Caco-2 (cell line): ENCODE data around the gene ZNF469. TPM values are rescaled to one million over a fixed set of nuclear protein-coding genes. Genes with fewer than 3 reads are reported as not detected.

Source experiments
- BruUV-seq: library from RNA; stranded (reverse); fragments of 400-500 nt; replicated peaks from 2 replicates; lab custom pipeline; 2021; lab: Mats Ljungman, UMichigan
- CTCF ChIA-PET: fragments of 300-600 bp; sonication (Branson Sonifier 250); formaldehyde crosslinking; loops from one replicate; lab custom pipeline; 2022; ENCODE audit warnings: antibody characterized with exemption; lab: Charles Lee
- POLR2A ChIA-PET: fragments of 300-600 bp; sonication (Branson Sonifier 250); formaldehyde crosslinking; loops from one replicate; lab custom pipeline; 2022; ENCODE audit warnings: antibody characterized with exemption; lab: Charles Lee
- DNase-seq, 2 experiments: peaks; one replicate each; pipeline versions ENCODE4 v3.0.0 to v3.0.0-alpha.2; 2020 to 2022
- H3K27me3 ChIP-seq: replicated peaks from 2 replicates; pipeline ENCODE4 v1.6.0; 2011; ENCODE audit warnings: low read length; ENCODE audit not compliant: control insufficient read depth, insufficient read depth
- H3K36me3 ChIP-seq: 2 replicates; pipeline ENCODE4 v1.5.1; 2011; ENCODE audit warnings: low read length; ENCODE audit not compliant: control insufficient read depth, insufficient read depth
- H3K4me1 ChIP-seq: fragments of 250-450 bp; sonication (Bioruptor Pico); 2 replicates; pipeline ENCODE4 v1.5.1; 2020; ENCODE audit warnings: mild to moderate bottlenecking
- H3K4me3 ChIP-seq: 2 replicates; pipeline ENCODE4 v1.5.1; 2011; ENCODE audit warnings: low read depth, mild to moderate bottlenecking, control low read depth, low read length
- H3K9me3 ChIP-seq: fragments of 250-450 bp; sonication (Bioruptor Pico); 2 replicates; pipeline ENCODE4 v1.5.1; 2020; ENCODE audit warnings: mild to moderate bottlenecking, moderate library complexity
- H3K27ac Mint-ChIP-seq: one replicate; pipeline ENCODE4 v1.8.0; 2022; ENCODE audit warnings: mixed read lengths; ENCODE audit not compliant: unreplicated experiment
- H3K27me3 Mint-ChIP-seq: one replicate; pipeline ENCODE4 v1.8.0; 2022; ENCODE audit warnings: mixed read lengths; ENCODE audit not compliant: insufficient read depth, unreplicated experiment
- H3K36me3 Mint-ChIP-seq: one replicate; pipeline ENCODE4 v1.8.0; 2022; ENCODE audit warnings: mild to moderate bottlenecking, mixed read lengths; ENCODE audit not compliant: insufficient read depth, unreplicated experiment
- H3K4me1 Mint-ChIP-seq: one replicate; pipeline ENCODE4 v1.8.0; 2022; ENCODE audit warnings: low read depth, mixed read lengths; ENCODE audit not compliant: unreplicated experiment
- H3K4me3 Mint-ChIP-seq: one replicate; pipeline ENCODE4 v1.8.0; 2022; ENCODE audit warnings: mild to moderate bottlenecking, moderate library complexity, mixed read lengths; ENCODE audit not compliant: unreplicated experiment
- H3K9me3 Mint-ChIP-seq: one replicate; pipeline ENCODE4 v1.8.0; 2022; ENCODE audit warnings: mixed read lengths; ENCODE audit not compliant: unreplicated experiment
- CTCF ChIP-seq, 2 experiments: fragments of 200-600 bp in 1 of 2; IDR thresholded peaks; 1 replicate in 1 of 2; 2 replicates in 1 of 2; pipeline versions ENCODE4 v1.5.1 to v1.8.0; 2011 to 2022; ENCODE audit warnings: antibody characterized with exemption in 1 of 2, control low read depth in 1 of 2, inconsistent platforms in 1 of 2, low read depth in 1 of 2, low read length in 1 of 2, mild to moderate bottlenecking in 1 of 2, moderate library complexity in 1 of 2; ENCODE audit not compliant: insufficient read depth in 1 of 2, severe bottlenecking in 1 of 2, unreplicated experiment in 1 of 2
- intact Hi-C: fragments of 100-400 bp; cut with micrococcal nuclease; formaldehyde crosslinking; loops from one replicate; pipeline ENCODE4 v1.10.0; 2022; ENCODE audit not compliant: unreplicated experiment
- total RNA-seq: library from RNA; stranded (reverse); gene quantifications from 2 replicates; pipeline ENCODE4 v1.2.3, GENCODE V29; 2022

Gene ZNF469
- total RNA-seq, 1 experiment from 2014 or later, result 0.07 TPM

GRCh38 chr16:88368994-88369393, 13.8 kb upstream of the ZNF469 start:
- ChIA-PET POLR2A (no interaction called here), CTCF (no interaction called here)
- no peak for DNase-seq

GRCh38 chr16:88369447-88370008, 13.2 kb upstream of the ZNF469 start:
- DNase-seq, result no peak
- no peak overlapping the region for H3K4me3 Mint-ChIP-seq
- intact Hi-C loops, result no loop called here
- BruUV-seq, result no TSS peak
- TF ChIP-seq CTCF (IDR thresholded peaks at IDR 0.05; ENCODE audit: insufficient read depth in 1 of 2, low read depth in 1 of 2, low read length in 1 of 2, severe bottlenecking in 1 of 2, unreplicated experiment in 1 of 2), result no peak
- H3K27ac Mint-ChIP-seq, result no peak overlapping the region
- no peaks in the 10 kb centered on the region for H3K9me3 Mint-ChIP-seq
- Histone ChIP-seq H3K36me3 (no peaks in the 10 kb centered on the region), H3K9me3 (peaks cover 4% of the 10 kb centered on the region; the same call in 1 of the 2 replicates), H3K27me3 (no peaks in the 10 kb centered on the region), H3K4me3 (no peak overlapping the region), H3K4me1 (no peaks in the 10 kb centered on the region)
- POLR2A ChIA-PET, result no interaction called here
- H3K36me3 Mint-ChIP-seq, result no peaks in the 10 kb centered on the region
- H3K27me3 Mint-ChIP-seq, result no peaks in the 10 kb centered on the region
- no peaks in the 10 kb centered on the region for H3K4me1 Mint-ChIP-seq
- CTCF ChIA-PET, result no interaction called here

More at GRCh38 chr16:88368994-88369393, 13.8 kb upstream of the ZNF469 start:
- H3K4me1 Mint-ChIP-seq, result no peaks in the 10 kb centered on the region
- H3K36me3 ChIP-seq, result no peaks in the 10 kb centered on the region
- no peaks in the 10 kb centered on the region for H3K27me3 Mint-ChIP-seq
- no peaks in the 10 kb centered on the region for H3K9me3 Mint-ChIP-seq
- no peaks in the 10 kb centered on the region for H3K36me3 Mint-ChIP-seq
- peaks cover 4% of the 10 kb centered on the region; the same call in 1 of the 2 replicates for H3K9me3 ChIP-seq
- no peaks in the 10 kb centered on the region for H3K4me1 ChIP-seq
- intact Hi-C loops, result no loop called here
- H3K27me3 ChIP-seq, result no peaks in the 10 kb centered on the region
- H3K27ac Mint-ChIP-seq, result no peak overlapping the region
- H3K4me3 Mint-ChIP-seq, result no peak overlapping the region
- TF ChIP-seq CTCF (IDR thresholded peaks at IDR 0.05; ENCODE audit: insufficient read depth in 1 of 2, low read depth in 1 of 2, low read length in 1 of 2, severe bottlenecking in 1 of 2, unreplicated experiment in 1 of 2), result no peak
- no peak overlapping the region for H3K4me3 ChIP-seq
- BruUV-seq, result no TSS peak

GRCh38 chr16:88370365-88370764, 12.4 kb upstream of the ZNF469 start:
- Mint-ChIP-seq H3K27ac (no peak overlapping the region), H3K4me1 (no peaks in the 10 kb centered on the region), H3K4me3 (no peak overlapping the region), H3K27me3 (no peaks in the 10 kb centered on the region), H3K36me3 (no peaks in the 10 kb centered on the region), H3K9me3 (no peaks in the 10 kb centered on the region)
- H3K9me3 ChIP-seq, result 0 out of 2 replicates have a peak, but pooled peaks cover 4% of the 10 kb centered on the region
- no peaks in the 10 kb centered on the region for H3K36me3 ChIP-seq
- H3K27me3 ChIP-seq, result no peaks in the 10 kb centered on the region
- DNase-seq, result no peak
- no peaks in the 10 kb centered on the region for H3K4me1 ChIP-seq
- CTCF ChIA-PET, result no interaction called here
- H3K4me3 ChIP-seq, result no peak overlapping the region
- POLR2A ChIA-PET, result no interaction called here
- intact Hi-C loops, result no loop called here
- TF ChIP-seq CTCF (IDR thresholded peaks at IDR 0.05; ENCODE audit: insufficient read depth in 1 of 2, low read depth in 1 of 2, low read length in 1 of 2, severe bottlenecking in 1 of 2, unreplicated experiment in 1 of 2), result no peak
- no TSS peak for BruUV-seq
